Measurements from ENCODE around the gene PLIN4. TPM values are rescaled to one million over a fixed set of nuclear protein-coding genes. Genes with fewer than 3 reads are reported as not detected.

PLIN4 gene
- total and polyA plus RNA-seq, 9 of the 15 experiments (the other 6 are each of a cell fraction or from before 2014, with no cell fraction given), result 0.04 to 0.16 (median 0.07) TPM; not detected in 3

DNA sequence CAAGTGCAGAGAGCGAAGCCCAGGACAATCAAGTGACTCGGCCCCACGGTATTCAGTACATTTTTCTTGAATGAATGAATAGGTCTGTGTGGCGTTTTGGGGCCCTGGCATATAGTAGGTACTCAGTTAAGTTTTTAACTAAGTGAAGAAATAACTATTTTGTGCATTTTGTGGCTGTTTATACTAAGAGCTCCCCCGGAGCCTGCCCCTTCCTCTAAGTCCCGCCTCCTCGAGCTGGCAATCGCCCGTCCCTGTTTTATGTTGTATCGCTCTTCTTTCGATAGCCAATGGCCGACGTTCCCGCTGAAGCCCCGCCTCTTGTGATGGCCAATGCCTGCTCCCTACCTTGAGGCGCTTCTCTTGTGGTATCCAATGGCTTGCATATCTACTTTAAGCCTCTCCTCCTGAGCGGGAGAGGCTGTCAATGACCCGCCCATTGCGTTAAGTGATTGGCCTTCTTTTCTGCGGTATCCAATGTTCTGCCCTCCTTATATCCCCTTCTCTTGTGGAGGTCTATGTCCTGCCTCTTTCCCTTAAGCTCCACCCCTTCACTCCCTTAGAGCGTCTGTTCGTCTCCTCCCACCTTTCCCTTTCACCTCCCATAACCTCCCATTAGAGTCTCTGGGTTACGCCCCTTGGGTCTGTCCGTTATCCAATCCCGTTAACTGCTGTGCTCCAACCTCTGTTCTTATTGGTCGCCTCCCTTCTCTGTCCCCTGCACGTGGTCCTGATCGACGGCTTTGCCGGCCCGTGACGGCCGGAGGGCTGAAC, 46.7 kb downstream of the PLIN4 start (continued):
- TF ChIP-seq POU5F1 (IDR thresholded peaks at IDR 0.05; ENCODE audit: borderline replicate concordance, low read depth, low read length, partially characterized antibody) (no peak), CSDE1 (IDR thresholded peaks at IDR 0.05) (no peak; a peak in 1 of 4 replicates), NCOA1 (IDR thresholded peaks at IDR 0.05; ENCODE audit: low read depth) (no peak; the same call in 1 of the 2 replicates), NR3C1 (CRISPR knock-in tag; IDR thresholded peaks at IDR 0.05) (no peak), CCAR2 (IDR thresholded peaks at IDR 0.05; ENCODE audit: low read depth, low read length) (no peak), ZNF780A (CRISPR knock-in tag; IDR thresholded peaks at IDR 0.05) (no peak), ELF1 (tag; IDR thresholded peaks at IDR 0.05) (no peak; the same call in 1 of the 2 replicates), MEIS2 (IDR thresholded peaks at IDR 0.05; ENCODE audit: partially characterized antibody) (no peak), ZNF143 (CRISPR knock-in tag; IDR thresholded peaks at IDR 0.05) (no peak), PCBP1 (IDR thresholded peaks at IDR 0.05; ENCODE audit: low read depth, low read length, poor library complexity, severe bottlenecking) (no peak), MIER1 (IDR thresholded peaks at IDR 0.05; ENCODE audit: low read depth) (no peak), RUNX1 (IDR thresholded peaks at IDR 0.05; ENCODE audit: low read depth) (no peak), TOE1 (IDR thresholded peaks at IDR 0.05; ENCODE audit: borderline replicate concordance) (no peak), TOE1 (CRISPR knock-in tag; IDR thresholded peaks at IDR 0.05; ENCODE audit: borderline replicate concordance, low read depth) (no peak), ZNF253 (CRISPR knock-in tag; conservative IDR thresholded peaks at IDR 0.05) (no peak)
- TF ChIP-seq, protein P1, sequence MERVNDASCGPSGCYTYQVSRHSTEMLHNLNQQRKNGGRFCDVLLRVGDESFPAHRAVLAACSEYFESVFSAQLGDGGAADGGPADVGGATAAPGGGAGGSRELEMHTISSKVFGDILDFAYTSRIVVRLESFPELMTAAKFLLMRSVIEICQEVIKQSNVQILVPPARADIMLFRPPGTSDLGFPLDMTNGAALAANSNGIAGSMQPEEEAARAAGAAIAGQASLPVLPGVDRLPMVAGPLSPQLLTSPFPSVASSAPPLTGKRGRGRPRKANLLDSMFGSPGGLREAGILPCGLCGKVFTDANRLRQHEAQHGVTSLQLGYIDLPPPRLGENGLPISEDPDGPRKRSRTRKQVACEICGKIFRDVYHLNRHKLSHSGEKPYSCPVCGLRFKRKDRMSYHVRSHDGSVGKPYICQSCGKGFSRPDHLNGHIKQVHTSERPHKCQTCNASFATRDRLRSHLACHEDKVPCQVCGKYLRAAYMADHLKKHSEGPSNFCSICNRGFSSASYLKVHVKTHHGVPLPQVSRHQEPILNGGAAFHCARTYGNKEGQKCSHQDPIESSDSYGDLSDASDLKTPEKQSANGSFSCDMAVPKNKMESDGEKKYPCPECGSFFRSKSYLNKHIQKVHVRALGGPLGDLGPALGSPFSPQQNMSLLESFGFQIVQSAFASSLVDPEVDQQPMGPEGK (CRISPR knock-in tag; IDR thresholded peaks at IDR 0.05; ENCODE audit: borderline replicate concordance), result no peak
- TF ChIP-seq, protein P2, sequence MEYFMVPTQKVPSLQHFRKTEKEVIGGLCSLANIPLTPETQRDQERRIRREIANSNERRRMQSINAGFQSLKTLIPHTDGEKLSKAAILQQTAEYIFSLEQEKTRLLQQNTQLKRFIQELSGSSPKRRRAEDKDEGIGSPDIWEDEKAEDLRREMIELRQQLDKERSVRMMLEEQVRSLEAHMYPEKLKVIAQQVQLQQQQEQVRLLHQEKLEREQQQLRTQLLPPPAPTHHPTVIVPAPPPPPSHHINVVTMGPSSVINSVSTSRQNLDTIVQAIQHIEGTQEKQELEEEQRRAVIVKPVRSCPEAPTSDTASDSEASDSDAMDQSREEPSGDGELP (CRISPR knock-in tag; IDR thresholded peaks at IDR 0.05; ENCODE audit: borderline replicate concordance), result peak; percentile 43; the same call in 1 of the 2 replicates

Measured in K562 (cell line).